ENCODE results near the gene ARL15.

- TF ChIP-seq CTCF (conservative IDR thresholded peaks at IDR 0.05 in 1 of 2, IDR thresholded peaks at IDR 0.05 in 1 of 2; ENCODE audit: extremely low read depth in 1 of 2, insufficient read depth in 1 of 2, low read depth in 1 of 2, low read length in 2 of 2) (no peak), EZH2 (IDR thresholded peaks at IDR 0.05; ENCODE audit: borderline replicate concordance, low read length) (no peak)
Measured at GRCh38 chr5:53928641-53929040, 381.7 kb downstream of the ARL15 start.
